GM19455 (cell line): ENCODE data around the gene SNX4.

Experiments used
- ATAC-seq: cut with Tn5 transposase; IDR thresholded peaks from one replicate; pipeline ENCODE4 v1.9.1; 2021; ENCODE audit not compliant: unreplicated experiment

Gene SNX4

DNA sequence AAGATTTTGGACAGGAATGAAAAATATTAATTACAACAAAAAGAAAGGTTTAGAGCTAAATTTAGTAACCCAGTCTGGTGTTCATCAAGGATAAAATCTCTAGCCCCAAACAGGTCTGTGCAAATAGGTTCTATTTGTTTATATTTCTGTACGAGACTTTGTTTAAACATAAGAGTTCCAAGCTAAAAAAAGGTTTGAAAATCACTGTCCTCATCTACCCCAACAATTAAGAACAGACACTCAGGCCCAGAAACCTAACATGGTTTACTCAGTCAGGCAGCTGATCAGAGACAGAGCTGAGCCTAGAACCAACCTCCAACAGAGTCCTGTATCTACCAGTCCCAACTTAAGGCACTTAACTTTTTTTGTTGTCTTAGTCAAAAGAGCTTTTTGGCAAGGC, 49.3 kb downstream of the SNX4 start:
- ATAC-seq: no peak

DNA sequence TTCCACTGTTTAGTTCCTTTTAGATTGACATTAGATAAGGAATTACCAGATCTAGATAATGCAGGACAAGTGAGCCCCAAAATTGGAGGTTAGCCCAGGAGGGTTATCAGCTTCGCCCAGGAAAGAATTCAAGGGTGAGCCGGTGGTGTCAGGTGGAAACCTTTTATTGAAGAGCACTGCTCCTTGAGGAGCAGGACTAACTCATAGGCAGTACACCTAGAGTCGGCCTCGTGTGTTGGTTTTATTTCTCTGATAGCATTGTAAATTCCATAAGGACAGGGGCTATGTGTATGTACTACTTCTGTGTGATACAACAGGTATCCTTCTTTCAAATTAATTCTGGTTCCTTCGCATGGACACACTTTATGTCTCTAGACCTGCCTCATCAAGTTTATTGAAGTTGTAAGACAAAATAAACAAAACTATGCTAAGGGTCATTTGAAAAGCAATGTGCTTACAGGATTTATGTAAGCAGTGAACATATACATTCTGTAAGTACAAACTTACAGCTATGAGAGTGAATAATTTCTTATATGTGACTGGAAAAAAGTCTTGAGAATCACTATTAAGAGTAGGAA, 57.2 kb downstream of the SNX4 start:
- no peak for ATAC-seq

DNA sequence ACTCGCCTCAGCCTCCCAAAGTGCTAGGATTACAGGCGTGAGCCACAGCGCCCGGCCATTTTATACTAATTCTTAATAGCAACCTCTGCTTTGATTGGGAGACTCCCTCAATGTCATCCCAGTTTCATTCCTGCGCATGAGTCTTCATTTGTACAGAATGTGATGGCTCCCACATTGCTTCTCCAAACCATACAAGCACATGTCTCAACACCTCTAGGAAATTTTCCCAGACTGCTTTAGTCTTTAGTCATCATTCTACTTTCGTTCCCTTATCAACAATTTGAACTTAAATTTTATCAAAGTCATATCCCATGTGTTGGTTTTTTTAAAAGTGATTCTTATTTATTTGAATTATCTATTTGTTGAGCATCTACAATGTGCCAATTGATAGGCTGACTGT, 58.1 kb downstream of the SNX4 start:
- no peak for ATAC-seq

DNA sequence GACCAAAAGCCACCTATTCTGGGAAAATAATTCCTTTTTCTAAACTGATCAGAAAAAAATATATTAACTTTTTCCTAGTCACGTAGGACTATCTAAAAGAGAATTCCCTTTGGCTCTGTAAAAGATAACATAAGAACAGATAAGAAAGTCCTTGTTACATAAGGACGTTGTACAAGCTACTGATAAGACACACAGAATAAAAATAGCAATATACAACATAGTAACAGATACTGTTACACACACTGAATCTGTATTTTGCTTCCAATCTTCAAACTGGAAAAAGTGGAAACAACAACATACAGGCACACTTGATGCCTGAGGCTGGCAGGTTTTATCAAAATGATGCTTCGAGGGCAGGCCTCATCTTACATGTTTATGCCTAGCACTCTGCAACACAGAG, 59.8 kb downstream of the SNX4 start:
- no peak for ATAC-seq

DNA sequence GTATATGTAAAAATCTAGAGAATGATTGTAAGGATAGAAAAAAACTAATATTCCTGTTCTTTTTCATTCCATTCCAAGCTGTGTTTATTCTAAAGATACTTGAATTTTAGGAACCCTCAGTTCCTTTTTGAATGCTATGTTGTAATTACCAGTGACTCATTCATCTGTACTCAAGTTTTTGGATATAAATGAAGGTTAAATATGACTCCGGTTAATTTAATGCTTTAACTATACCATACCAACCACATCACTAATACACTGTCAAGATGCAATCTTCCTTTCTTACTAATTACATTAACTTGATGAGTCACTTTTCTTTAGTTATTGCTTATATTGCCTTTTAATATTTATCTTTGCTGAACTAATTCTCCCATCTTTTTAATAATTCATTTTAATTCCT, 76.1 kb downstream of the SNX4 start:
- ATAC-seq: no peak

GRCh38 chr3:125442506-125442905, 77.5 kb downstream of the SNX4 start:
- ATAC-seq: no peak

GRCh38 chr3:125440970-125441369, 79.0 kb downstream of the SNX4 start:
- no peak for ATAC-seq

DNA sequence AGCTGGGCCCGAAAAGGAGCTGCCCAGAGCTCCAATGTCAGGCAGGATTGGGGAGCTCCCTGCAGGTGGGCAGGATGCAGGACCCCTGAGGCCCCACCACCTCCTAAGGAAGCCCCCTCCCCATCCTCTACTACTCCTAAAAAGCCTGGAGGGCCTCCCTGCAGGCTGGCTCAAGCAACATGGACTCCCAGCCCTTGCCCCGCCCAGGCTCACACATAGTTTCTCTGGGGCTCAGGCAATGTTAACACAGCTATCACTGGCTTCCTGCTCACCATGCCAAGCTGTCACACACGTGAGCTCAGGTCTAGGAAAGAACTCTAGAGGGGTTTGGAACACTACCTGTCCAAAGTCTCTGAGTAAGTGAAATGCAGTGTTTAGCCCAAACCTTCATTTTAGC, 79.4 kb downstream of the SNX4 start:
- no peak for ATAC-seq

- no peak for ATAC-seq
Observed at GRCh38 chr3:125437631-125438435, 82.2 kb downstream of the SNX4 start.

DNA sequence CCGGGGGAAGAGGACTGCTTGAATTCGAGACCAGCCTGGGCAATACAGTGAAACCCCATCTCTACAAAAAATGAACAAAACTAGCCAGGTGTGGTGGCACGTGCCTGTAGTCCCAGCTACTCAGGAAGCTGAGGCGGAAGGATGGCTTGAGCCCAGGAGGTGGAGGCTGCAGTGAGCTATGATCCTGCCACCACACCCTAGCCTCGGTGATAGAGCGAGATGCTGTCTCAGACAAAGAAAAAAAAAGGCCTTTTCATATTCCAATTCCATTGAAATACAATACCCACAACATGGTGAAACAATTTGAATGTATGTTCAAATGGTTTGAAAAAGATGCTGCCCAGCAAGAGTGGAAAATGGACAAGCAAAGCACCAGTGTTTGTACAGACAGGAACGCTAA, 83.1 kb downstream of the SNX4 start:
- ATAC-seq: no peak

GRCh38 chr3:125435231-125435630, 84.8 kb downstream of the SNX4 start:
- ATAC-seq: no peak

- ATAC-seq: no peak
Observed at GRCh38 chr3:125434582-125435011, 85.4 kb downstream of the SNX4 start.

DNA sequence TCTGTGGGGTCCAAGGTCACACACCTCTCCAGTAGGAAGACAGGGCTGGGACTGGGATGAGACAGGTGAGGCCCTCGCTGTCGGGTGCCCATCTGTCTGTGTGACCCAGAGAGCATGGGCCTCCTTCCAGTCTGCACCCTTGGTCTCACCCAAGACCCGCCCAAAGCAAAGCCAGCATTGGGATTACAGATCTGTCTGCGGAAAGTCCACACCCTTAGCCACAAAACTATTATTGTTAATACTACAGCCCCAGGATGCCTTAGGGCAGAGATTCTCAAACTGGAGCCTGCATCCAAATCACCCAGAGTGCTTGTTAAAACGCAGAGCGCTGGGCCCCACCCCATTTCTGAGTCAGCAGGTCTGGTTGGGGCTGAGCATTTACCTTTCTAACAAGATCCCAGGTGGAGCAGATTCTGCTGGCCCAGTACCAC, 86.4 kb downstream of the SNX4 start:
- ATAC-seq: no peak

DNA sequence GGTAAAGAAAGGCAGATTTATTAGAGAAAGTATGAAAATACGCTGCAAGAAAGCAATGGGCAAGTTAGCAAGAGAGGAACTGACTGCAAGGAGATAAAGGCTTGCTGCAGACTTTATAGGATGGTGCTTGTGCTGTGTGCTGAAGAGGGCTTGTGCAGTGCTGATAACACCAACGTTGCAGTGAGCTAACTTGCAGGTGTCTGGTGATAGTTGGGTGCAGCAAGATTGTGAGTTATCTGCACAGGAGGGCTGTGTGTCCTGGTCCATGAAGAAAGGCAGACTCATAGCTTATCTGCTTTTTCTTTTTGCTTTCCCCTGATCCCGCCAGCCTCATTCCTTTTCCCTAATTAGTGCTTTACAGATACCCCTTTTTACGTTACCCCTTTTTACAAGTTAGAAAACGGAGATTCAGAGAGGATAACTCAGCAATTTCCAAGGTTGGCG, 86.9 kb downstream of the SNX4 start:
- ATAC-seq: no peak

DNA sequence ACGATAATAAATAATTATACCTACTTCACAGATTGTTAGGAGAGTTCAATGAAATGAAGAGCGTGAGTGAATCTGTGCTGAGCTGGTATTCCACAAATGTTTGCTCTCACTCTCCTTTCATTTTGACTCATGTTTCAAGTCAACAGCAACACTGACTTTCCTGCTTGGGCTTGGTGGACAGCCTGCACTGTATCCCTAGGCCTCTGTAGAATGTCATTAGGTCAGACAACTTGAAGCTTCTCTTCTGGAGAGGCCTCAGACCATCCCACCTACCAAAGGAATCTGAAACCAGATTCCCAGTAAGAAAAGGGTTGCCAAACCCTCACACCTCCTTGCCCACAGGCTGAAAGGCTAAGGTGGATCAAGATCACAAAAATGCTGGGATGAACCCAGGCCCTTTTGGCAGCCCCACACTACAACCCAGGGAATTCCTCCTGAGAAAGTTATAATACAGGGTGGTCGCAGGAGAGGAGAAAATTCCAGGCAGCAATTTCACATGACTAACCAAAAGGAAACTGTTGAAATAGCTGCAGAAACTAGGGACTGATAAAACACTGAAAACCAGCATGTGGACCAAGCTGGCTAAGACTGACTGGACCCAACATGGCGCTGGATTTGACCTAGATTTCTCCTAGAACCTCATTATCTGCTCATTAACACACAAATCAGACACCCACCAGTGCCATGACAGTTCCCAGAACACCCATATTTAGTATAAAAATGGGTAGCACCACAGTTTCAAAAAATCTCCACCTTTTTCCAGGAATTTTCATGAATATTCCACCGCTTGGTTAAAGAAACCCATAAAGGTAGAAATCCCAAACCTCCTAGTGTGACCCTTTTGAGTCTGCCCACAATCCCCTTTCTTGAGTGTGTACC, 87.9 kb downstream of the SNX4 start:
- ATAC-seq: no peak

DNA sequence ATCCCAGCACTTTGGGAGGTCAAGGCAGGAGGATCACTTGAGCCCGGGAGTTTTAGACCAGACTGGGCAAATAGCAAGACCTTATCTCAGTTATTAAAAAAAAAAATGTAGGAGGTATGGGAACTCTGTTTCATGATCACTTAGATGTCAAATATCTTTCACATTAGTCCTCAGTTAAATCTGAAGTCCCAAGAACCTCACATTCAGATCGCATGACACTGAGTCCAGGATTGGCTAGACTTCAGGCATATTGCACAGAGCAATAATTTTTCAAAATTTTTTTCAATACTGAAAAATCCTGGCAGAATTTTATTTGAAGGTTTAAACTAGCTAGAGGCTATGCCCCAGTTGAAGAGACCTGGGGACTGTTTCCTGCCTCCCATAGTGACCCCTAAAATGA, 88.6 kb downstream of the SNX4 start:
- ATAC-seq: no peak

- ATAC-seq: no peak
Observed at GRCh38 chr3:125428216-125428830, 91.7 kb downstream of the SNX4 start.

- no peak for ATAC-seq
Observed at GRCh38 chr3:125418306-125418705, 101.7 kb downstream of the SNX4 start.

DNA sequence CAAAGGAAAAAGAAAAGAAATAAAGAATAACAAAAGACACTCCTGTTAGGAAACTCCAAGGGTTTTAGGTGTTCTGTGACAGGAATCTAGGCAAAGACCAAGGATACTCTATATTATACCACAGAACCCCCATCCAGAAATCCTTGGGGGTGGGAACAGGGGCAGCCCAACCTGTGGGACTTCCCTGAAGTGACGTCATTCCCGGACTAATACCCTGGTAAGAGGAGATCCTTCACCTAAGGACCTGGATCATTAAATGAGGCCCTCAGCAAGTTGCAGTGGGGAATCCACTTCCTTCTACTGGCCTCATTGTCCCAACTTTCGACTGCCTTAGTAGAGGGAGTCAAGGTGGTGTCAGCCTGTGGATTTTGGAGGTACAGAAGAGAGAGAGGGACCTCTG, 103.8 kb downstream of the SNX4 start:
- ATAC-seq: no peak

DNA sequence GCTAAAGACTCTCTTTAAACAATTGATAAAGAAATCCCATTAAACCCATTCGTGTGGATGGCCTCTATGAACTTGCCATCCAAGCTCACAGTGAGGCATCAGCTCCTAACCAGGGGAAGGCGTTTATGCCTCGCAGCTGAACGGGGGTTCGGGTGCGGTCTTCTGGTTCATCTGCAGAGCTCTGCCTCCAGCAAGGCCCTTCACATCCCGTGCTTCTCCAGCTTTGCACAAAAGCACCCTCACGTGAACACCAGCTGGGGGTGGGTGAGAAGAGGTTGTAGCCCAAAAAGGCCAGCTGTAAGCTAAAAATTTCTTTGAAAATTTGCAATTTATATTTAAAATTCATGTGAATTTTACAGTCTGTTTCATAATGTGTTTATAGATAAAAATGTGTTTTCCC, 105.3 kb downstream of the SNX4 start:
- ATAC-seq: no peak

DNA sequence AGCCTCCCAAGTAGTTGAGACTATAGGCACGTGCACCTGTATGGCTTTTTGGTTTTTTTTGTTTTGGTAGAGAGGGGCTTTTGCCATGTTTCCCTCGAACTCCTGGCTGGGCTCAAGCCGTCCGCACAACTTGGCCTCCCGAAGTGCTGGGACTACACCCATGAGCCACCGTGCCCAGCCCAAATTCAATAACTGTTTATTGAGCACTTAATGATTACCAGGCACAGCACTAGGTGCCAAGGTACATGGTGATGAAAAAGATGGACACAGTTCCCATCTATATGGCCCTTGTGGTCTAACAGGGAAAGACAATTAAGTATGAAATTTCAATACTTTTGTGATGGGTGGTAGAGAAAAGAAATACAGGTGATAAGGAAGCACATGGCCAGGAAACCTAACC, 109.1 kb downstream of the SNX4 start:
- ATAC-seq: no peak
